Transverse colon (tissue), 4 donors: Measurements from ENCODE around the gene GRIK4.

ENCODE experiments used
- POLR2AphosphoS5 ChIP-seq, 3 donors: sonication (generic); formaldehyde crosslinking; IDR thresholded peaks; one replicate each; pipeline ENCODE4 v1.6.1; 2016; ENCODE audit warnings: antibody characterized with exemption in 3 of 3
- TF ChIP-seq, protein P1 (sequence below), 5 experiments: fragments of 200-600 bp in 3 of 5; fragments of 450-650 bp in 2 of 5; sonication (generic) in 3 of 5; IDR thresholded peaks; 1 replicate in 2 of 5; 2 replicates in 3 of 5; pipeline ENCODE4 v1.5.1; 2016 to 2017; ENCODE audit warnings: antibody characterized with exemption in 5 of 5, inconsistent platforms in 3 of 5, mild to moderate bottlenecking in 2 of 5, moderate library complexity in 1 of 5

DNA sequence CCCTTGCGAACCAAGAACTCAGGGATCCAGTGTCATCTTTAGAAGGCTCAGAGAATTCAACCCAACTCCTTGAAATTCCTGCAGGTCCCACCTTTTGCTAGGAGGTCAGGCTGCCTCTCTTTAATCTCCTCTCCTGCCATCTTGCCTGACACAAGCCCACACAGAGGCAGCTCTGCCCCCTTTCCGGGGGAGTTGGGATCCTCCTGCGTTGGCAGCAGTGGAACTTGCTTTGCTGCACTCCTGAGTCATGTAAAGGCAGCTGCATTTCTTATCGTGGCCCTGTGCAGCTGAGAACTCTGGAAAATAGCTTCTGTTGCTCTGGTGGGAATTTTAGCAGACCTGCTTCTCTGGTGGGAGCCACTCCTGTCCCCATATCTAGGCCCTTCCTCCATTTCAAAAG is 370.0 kb downstream of the GRIK4 start:
- no peak for TF ChIP-seq POLR2AphosphoS5 (IDR thresholded peaks at IDR 0.05)
- TF ChIP-seq, protein P1, sequence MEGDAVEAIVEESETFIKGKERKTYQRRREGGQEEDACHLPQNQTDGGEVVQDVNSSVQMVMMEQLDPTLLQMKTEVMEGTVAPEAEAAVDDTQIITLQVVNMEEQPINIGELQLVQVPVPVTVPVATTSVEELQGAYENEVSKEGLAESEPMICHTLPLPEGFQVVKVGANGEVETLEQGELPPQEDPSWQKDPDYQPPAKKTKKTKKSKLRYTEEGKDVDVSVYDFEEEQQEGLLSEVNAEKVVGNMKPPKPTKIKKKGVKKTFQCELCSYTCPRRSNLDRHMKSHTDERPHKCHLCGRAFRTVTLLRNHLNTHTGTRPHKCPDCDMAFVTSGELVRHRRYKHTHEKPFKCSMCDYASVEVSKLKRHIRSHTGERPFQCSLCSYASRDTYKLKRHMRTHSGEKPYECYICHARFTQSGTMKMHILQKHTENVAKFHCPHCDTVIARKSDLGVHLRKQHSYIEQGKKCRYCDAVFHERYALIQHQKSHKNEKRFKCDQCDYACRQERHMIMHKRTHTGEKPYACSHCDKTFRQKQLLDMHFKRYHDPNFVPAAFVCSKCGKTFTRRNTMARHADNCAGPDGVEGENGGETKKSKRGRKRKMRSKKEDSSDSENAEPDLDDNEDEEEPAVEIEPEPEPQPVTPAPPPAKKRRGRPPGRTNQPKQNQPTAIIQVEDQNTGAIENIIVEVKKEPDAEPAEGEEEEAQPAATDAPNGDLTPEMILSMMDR (IDR thresholded peaks at IDR 0.05), result no peak
